Loucy (cell line): ENCODE measurements around the gene MAPT.

Experiments used
- H2AFZ ChIP-seq: fragments of 200-600 bp; sonication (generic); 2 replicates; pipeline ENCODE4 v1.6.0; 2016; ENCODE audit warnings: antibody characterized with exemption, mild to moderate bottlenecking, low read length, moderate library complexity
- H3F3A ChIP-seq: fragments of 200-600 bp; 2 replicates; pipeline ENCODE4 v1.6.0; 2016; ENCODE audit warnings: antibody characterized with exemption, low read depth, mild to moderate bottlenecking
- H3K27me3 ChIP-seq: fragments of 200-600 bp; sonication (generic); 2 replicates; pipeline ENCODE4 v1.6.1; 2014; ENCODE audit warnings: low read length, mild to moderate bottlenecking; ENCODE audit not compliant: insufficient read depth, poor library complexity, severe bottlenecking
- H3K36me3 ChIP-seq: fragments of 200-600 bp; sonication (generic); 2 replicates; pipeline ENCODE4 v1.6.1; 2016; ENCODE audit warnings: low read length; ENCODE audit not compliant: insufficient read depth
- H3K4me1 ChIP-seq: fragments of 200-600 bp; sonication (generic); 2 replicates; pipeline ENCODE4 v1.5.1; 2014; ENCODE audit warnings: low read length, mild to moderate bottlenecking; ENCODE audit not compliant: insufficient read depth, poor library complexity, severe bottlenecking
- H3K4me2 ChIP-seq: fragments of 200-600 bp; sonication (generic); 2 replicates; pipeline ENCODE4 v1.6.0; 2014; ENCODE audit warnings: antibody characterized with exemption, low read length, low read depth, mild to moderate bottlenecking; ENCODE audit not compliant: poor library complexity, severe bottlenecking
- H3K4me3 ChIP-seq: fragments of 200-600 bp; sonication (generic); 2 replicates; pipeline ENCODE4 v1.5.1; 2014; ENCODE audit warnings: low read length, mild to moderate bottlenecking, mixed read lengths; ENCODE audit not compliant: poor library complexity, severe bottlenecking
- H3K79me2 ChIP-seq: fragments of 200-600 bp; sonication (generic); 2 replicates; pipeline ENCODE4 v1.6.1; 2014; ENCODE audit warnings: low read length; ENCODE audit not compliant: insufficient read depth
- H3K9ac ChIP-seq: fragments of 200-600 bp; sonication (generic); 2 replicates; pipeline ENCODE4 v1.6.0; 2014; ENCODE audit warnings: mild to moderate bottlenecking, low read depth, low read length, moderate library complexity; ENCODE audit not compliant: poor library complexity, severe bottlenecking
- H3K9me2 ChIP-seq: fragments of 200-600 bp; sonication (generic); replicated peaks from 2 replicates; pipeline ENCODE4 v1.6.1; 2016; ENCODE audit warnings: low read depth, low read length, mixed read lengths
- H3K9me3 ChIP-seq: fragments of 200-600 bp; sonication (generic); 2 replicates; pipeline ENCODE4 v1.6.1; 2014; ENCODE audit warnings: mild to moderate bottlenecking, antibody characterized with exemption, low read length, low read depth; ENCODE audit not compliant: insufficient read depth
- H4K20me1 ChIP-seq: fragments of 200-600 bp; sonication (generic); 2 replicates; pipeline ENCODE4 v1.6.0; 2014; ENCODE audit warnings: antibody characterized with exemption, low read length, mild to moderate bottlenecking; ENCODE audit not compliant: insufficient read depth, poor library complexity, severe bottlenecking
- CTCF ChIP-seq: fragments of 200-600 bp; sonication (generic); conservative IDR thresholded peaks from 2 replicates; pipeline ENCODE4 v1.5.1; 2014; ENCODE audit warnings: mild to moderate bottlenecking, antibody characterized with exemption, low read length
- EZH2phosphoT487 ChIP-seq: fragments of 200-600 bp; IDR thresholded peaks from 2 replicates; pipeline ENCODE4 v1.6.1; 2018; ENCODE audit warnings: antibody characterized with exemption, mild to moderate bottlenecking, moderate library complexity, borderline replicate concordance

MAPT gene

GRCh38 chr17:45918241-45918745 lies 23.9 kb downstream of the MAPT start:
- Histone ChIP-seq H2AFZ (no peak overlapping the region), H3K4me2 (no peak overlapping the region), H3K9ac (no peak overlapping the region), H3K4me3 (no peak overlapping the region), H3K36me3 (no peaks in the 10 kb centered on the region), H3K79me2 (no peaks in the 10 kb centered on the region), H3K9me2 (no peaks in the 10 kb centered on the region), H4K20me1 (no peaks in the 10 kb centered on the region), H3K4me1 (no peaks in the 10 kb centered on the region), H3K27me3 (no peaks in the 10 kb centered on the region), H3F3A (no peaks in the 10 kb centered on the region), H3K9me3 (no peaks in the 10 kb centered on the region)
- TF ChIP-seq CTCF: no peak
- no peak for TF ChIP-seq EZH2phosphoT487

- Histone ChIP-seq H3K9me2 (no peaks in the 10 kb centered on the region), H3K4me3 (no peak overlapping the region), H3K4me2 (no peak overlapping the region), H2AFZ (no peak overlapping the region), H3K9me3 (no peaks in the 10 kb centered on the region), H3F3A (no peaks in the 10 kb centered on the region), H3K27me3 (no peaks in the 10 kb centered on the region), H3K36me3 (no peaks in the 10 kb centered on the region), H4K20me1 (no peaks in the 10 kb centered on the region), H3K4me1 (no peaks in the 10 kb centered on the region), H3K79me2 (no peaks in the 10 kb centered on the region), H3K9ac (no peak overlapping the region)
- no peak for TF ChIP-seq EZH2phosphoT487
- TF ChIP-seq CTCF: no peak
Measured at GRCh38 chr17:45919136-45919535, 24.8 kb downstream of the MAPT start.

- Histone ChIP-seq H3K27me3 (no peaks in the 10 kb centered on the region), H3K9ac (no peak overlapping the region), H3K4me2 (no peak overlapping the region), H2AFZ (no peak overlapping the region), H3K9me3 (no peaks in the 10 kb centered on the region), H3K79me2 (no peaks in the 10 kb centered on the region), H3F3A (no peaks in the 10 kb centered on the region), H4K20me1 (no peaks in the 10 kb centered on the region), H3K4me3 (no peak overlapping the region), H3K4me1 (no peaks in the 10 kb centered on the region), H3K36me3 (no peaks in the 10 kb centered on the region), H3K9me2 (no peaks in the 10 kb centered on the region)
- TF ChIP-seq CTCF (no peak), EZH2phosphoT487 (no peak)
Measured at GRCh38 chr17:45920083-45920482, 25.7 kb downstream of the MAPT start.
